Renal cortical epithelial cell (primary cell): ENCODE measurements around the gene RPL41. TPM values are rescaled to one million over a fixed set of nuclear protein-coding genes. Genes with fewer than 3 reads are reported as not detected.
"Not testable (repeated sequence)": the region's sequence is repeated elsewhere in the genome, so short reads cannot be mapped to it uniquely, and the experiment has no call there.

ENCODE experiments used
- DNase-seq: peaks from one replicate; pipeline ENCODE4 v3.0.0-alpha.2; 2011; ENCODE audit warnings: low read depth
- total RNA-seq: library from RNA; depleted of rRNA; stranded (reverse); fragments of >200 nt; gene quantifications from 2 replicates; pipeline ENCODE4 v1.2.3, GENCODE V29; 2014

RPL41 gene
- total RNA-seq, 1 donor from 2014 or later: 2,452 TPM

DNA sequence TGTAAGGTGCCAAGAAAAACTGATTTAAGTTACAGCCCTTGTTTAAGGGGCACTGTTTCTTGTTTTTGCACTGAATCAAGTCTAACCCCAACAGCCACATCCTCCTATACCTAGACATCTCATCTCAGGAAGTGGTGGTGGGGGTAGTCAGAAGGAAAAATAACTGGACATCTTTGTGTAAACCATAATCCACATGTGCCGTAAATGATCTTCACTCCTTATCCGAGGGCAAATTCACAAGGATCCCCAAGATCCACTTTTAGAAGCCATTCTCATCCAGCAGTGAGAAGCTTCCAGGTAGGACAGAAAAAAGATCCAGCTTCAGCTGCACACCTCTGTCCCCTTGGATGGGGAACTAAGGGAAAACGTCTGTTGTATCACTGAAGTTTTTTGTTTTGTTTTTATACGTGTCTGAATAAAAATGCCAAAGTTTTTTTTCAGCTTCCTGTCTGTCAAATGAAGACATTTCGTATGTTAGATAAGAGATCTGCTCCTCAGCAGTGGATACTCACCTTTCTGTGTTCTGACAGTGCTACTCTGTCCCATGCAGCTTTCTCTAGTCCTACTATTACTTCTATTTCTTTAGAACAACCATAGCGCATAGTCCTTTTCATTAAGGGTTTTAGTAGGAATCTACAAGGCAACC, 13.2 kb upstream of the RPL41 start:
- no peak for DNase-seq

DNA sequence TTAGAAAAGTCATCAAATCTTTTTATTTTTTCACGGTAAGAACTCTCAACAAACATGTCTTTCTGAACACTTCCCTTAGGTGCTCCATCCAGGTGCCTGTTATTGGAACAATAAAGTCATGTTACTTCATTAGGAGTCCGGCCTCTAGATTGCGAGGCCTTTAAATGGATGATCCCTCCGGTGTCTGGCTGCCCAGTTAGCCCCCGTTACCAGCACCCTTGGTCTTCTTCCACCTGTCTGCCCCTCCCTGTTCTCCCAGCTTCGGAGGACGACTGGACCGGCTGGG, 12.7 kb upstream of the RPL41 start:
- peak; percentile 18 for DNase-seq

DNA sequence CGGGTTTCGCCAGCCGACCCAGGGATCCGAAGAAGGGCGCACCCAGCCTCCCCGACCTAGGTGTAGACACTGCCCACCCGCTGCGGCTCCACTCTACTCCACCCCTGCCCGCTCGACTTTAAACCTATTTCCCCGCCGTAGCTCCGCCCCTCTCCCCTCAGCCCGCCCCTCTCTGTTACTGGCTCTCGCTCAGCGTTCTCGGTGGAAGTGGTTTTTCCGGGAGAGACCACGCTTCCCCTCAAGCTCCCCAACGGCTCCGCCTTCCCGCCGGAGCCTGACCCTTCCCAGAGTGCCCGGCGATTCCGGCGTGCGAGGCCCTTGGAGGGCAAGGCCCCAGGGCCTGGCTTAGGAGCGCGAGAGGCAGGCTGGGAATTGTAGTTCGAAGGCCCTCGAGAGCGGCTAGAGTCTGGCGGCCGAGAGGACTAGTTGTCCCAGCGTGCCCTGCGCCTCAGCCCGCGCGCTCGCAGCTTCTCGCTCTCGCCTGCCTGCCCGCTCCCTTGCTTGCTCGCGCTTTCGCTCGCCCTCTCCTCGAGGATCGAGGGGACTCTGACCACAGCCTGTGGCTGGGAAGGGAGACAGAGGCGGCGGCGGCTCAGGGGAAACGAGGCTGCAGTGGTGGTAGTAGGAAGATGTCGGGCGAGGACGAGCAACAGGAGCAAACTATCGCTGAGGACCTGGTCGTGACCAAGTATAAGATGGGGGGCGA, 12.2 kb upstream of the RPL41 start, which contains the start of gene PA2G4:
TSS of gene PA2G4 (plus strand) at position 451 of the 706 bp plus-strand sequence. CDS start at position 630, 179 bp downstream.
- peak; percentile 97 for DNase-seq

DNA sequence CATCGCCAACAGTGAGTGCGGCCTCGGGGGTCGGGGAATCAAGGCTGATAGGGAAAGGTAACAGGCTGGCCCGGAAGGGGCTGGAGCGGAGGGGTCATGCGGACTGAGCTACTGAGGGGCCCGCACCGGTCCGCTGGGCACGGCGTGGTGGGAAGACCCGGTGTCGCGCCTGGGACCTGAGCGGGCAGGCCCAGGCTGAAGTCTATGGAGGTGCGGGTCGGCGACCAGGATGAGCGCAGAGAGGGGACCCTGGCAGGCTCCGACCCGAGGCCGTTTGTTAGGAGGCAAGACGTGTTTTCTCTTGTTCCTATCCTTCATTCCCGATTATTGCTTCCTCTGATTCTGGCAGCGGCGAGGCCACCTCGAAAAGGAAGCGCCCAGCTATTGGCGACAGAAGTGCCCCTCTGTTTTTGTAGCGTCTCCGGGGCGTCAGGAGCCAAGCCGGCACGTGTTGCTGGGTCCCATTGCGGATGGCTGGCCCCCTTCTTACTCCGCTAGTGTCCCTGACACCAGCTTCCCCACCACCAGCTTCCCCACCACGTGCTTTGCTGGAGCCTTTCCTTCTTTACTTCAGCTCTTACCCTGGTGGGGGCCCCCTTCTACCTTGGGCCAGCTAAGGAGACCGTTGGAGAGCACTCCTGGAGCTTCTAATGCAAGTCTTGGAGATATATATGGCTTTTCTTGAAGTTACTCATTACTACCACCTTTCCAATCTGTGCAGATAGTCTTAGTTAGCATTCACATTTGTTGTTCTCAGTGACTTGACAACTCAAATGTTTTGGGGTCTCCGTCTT, 11.4 kb upstream of the RPL41 start:
- no peak for DNase-seq

DNA sequence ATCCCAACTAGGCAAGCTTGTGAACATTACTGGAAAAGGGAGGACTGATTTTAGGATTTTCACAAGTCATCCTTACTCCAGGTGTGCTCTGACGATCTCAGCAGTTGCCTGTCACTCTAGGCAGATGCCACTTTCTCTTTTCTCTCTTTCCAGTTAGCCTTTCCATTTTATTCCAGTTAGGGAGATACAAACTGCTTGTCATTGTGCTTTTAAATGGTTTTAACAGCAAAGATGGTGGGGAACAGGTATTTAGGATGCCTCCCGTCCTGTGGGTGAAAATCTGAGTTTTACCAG, 10.9 kb upstream of the RPL41 start:
- DNase-seq: no peak

DNA sequence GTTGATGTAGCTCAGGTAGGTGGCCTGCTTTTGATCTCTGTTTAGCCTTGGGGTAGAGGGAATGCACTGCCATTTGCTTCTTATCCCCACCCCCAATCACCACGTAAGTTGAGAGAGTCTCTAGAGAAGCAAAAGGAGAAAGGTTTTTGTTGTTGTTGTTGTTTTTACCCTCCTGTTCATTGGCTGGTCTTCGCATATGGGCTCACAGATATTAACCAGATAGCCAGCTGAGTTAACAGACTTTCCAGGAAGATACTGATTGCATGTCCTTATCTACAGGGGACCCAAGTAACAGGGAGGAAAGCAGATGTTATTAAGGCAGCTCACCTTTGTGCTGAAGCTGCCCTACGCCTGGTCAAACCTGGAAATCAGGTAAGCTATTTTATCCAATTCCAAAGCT, 9.2 kb upstream of the RPL41 start:
- no peak for DNase-seq

DNA sequence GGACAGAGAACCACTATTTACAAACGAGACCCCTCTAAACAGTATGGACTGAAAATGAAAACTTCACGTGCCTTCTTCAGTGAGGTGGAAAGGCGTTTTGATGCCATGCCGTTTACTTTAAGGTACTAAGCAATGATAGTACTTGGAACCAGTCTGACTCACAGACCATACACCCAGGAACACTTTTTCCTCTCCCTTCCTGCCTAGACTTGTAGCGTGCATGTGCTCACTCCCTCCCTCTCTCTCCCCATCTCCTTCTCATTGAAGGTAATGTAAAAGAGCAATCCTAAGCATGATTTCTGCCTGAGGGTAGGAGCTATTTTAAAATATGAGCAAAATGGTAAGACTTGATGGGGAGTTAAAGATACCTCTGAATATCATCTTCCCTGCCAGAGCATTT, 5.9 kb upstream of the RPL41 start:
- no peak for DNase-seq

DNA sequence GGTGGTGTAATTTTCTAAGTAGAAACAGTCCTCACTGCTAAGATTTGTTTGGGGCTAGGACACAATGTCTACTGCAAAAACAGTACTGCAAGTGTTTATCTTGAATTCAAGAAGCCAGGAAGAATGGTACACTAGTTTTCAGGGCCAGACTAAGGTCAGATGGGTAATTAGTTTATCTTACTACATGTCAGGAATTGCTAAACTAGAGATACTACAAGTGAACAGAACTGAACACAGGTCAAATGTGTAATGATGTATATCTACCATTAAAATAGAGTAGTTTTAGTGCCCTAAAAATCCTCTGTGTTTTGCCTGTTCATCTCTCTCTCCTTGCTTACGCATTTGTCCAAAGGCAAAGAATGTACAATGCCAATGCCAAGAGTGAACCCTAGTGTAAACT, 2.3 kb upstream of the RPL41 start:
- DNase-seq: no peak

DNA sequence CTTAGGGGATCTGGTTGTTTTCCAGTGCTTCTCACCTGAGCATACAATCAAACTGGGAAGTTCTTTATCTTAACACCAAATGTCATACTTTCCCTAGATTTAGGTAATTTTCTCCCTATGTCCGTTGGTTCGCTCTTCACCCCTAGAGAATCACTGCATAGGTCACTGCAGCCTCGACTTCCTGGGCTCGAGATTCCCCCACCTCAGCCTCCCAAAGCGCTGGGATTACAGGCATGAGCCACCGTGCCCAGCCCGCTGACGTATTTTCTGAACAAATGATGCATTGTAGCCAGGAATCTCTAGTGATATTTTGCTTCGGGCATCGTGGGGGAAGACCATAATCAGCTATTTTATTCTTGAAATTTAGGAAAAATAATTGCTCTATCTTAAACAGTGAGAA, 1.1 kb upstream of the RPL41 start:
- DNase-seq: no peak

DNA sequence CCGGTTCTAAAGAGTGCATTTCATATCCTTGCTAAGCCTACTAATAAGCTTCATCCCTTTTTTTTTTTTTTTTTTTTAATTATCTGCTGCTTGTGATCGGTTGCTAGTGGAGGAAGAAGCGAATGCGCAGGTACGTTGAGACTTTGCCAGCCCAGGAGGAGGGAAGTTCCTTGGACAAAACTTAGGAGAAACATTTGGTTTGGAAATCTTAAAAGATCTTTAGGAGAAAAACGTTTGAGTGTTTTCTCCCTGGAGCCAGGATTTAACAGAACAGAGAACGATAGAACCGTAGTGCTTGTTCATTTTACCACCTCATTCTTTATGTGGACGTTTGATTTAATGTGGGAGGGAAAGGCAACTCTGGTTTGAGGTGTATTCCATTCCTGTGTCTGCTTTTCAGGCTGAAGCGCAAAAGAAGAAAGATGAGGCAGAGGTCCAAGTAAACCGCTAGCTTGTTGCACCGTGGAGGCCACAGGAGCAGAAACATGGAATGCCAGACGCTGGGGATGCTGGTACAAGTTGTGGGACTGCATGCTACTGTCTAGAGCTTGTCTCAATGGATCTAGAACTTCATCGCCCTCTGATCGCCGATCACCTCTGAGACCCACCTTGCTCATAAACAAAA, 761 bp downstream of the RPL41 start:
- DNase-seq: not testable (repeated sequence)

DNA sequence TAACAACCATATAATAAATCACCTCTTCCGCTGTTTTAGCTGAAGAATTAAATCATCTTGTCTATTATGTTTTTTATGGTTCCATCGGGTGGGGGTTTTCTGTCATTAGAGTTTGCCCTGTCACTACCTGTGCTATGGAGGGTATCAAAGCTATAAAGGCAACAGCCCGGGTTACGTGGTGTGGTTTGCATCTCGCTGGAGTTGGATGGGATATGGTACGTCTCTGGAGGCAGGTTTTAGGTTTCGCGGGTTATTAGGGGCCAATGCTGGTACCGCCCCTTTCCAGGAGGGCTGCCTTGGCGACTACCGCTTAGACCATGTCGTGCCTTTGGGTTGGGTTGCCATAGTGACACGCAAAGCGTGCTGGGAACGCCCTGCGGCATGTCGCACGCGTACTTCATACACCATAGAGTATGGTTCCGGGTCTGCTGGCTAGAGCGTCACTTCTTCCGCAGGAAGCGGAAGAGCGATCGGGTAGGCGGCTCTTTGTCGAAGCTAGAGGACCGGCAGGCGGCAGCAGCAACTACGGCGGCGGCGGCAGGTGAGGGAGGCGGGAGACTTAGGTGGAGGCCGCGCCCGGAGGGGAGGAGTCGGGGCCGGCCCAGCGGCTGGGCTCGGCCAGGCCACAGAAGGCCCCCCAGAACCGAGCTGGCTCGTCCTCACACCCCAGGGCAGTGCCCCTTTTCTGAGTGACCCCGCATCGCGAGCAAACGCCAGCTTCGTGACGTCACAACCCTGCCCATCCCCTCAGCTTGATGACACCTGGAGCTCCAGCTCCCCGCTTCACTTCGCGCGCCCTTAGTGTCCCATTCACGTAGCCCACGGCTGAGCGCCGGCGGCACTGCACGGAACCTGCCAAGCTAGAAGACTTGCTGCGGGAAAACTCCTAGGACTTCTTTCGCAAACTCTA, 1.6 kb downstream of the RPL41 start, which contains the start of gene ZC3H10:
TSS of gene ZC3H10 (plus strand) at position 489 of the 910 bp plus-strand sequence. CDS start 2,297 bp downstream, outside the sequence.
- peak; percentile 98 for DNase-seq

DNA sequence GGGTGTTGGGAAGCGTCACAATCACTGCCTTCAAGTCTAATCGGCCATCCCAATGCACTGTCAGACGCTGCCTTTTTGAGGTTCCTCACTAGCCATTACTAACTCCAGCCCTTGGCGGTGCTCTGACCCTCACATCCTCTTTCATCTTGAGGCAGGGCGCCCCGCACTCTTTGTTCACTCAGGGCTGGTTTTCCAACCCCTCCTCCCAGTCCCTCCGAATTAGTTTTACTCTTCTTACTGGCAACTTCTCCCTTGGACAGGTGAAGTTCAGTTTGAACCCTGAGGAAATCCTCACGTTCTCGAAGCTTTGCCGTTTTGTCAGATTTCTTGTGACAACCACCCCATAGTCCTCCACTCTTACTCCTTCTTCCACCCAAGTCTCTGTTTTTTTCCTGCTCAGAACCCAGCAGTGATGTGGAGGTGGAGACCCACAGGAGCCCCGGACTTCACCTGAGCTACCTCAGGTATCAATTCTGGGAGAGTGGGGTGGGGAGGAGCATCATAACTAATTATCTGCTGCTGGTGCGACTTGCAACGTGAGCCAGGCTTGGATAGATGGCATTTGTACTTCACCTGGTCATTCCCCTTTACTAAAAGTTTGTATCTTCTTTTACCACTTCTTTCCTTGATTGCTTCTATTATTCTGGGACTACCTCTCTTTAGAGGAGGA, 2.4 kb downstream of the RPL41 start:
- DNase-seq: no peak

DNA sequence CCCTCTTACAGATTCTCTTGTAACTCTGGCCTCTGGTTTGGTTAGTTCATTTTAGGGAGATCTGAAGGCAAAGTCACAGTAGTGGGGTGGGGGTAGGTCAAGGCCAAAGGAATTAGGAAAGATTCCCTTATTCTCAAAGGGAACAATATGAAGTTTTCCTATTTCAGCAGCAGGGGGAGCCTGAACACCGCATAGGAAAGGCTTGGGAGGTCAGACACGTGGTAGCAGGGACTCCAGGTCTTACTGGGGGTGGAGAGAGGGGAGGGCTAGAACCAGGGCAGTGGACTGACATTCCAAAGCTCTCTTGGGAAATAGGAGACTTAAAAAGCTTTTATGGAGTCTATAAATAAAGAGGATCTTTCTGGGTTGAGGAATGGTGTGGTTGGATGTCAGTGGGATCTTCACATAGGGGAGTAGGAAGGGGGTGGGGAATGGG, 2.9 kb downstream of the RPL41 start:
- DNase-seq: peak; percentile 92

DNA sequence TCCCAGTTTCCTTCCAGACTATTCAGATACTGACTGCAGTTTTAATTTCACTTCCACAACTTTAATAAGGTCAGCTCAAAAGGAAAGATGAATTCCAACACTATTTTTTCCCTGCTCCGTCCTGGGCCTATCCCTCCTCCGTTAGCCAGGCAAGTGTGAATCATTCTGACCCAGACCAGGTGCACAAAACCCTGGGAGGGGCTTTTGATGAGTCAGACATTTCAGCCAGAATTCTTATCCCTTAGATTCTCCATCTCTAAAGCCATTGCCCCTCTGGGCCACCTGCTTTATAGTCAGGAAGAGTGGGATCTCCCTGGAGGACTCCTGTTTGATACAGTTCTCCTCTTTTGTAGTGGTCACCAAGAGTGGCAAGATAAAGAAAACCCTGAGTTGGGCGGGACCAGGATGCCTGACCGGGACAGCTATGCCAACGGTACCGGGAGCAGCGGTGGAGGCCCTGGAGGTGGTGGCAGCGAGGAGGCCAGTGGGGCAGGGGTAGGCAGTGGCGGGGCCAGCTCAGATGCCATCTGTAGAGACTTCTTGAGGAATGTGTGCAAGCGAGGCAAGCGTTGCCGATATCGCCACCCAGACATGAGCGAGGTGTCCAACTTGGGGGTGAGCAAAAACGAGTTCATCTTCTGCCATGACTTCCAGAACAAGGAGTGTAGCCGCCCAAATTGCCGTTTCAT, 3.9 kb downstream of the RPL41 start:
- peak; percentile 51 for DNase-seq

DNA sequence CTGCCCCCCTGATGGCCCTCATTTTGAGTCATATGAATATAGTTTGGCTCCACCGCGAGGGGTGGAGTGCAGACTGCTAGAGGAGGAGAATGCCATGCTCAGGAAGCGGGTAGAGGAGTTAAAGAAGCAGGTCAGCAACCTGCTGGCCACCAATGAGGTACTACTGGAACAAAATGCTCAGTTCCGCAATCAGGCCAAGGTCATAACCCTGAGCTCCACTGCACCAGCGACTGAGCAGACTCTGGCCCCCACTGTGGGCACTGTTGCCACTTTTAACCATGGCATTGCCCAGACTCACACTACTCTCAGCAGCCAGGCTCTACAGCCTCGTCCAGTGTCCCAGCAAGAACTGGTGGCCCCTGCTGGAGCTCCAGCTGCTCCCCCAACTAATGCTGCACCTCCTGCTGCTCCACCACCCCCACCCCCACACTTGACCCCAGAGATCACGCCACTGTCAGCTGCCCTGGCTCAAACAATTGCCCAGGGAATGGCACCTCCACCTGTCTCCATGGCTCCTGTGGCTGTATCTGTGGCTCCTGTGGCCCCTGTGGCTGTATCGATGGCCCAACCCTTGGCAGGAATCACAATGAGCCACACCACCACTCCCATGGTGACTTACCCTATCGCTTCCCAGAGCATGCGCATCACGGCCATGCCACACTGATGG, 4.9 kb downstream of the RPL41 start:
- no peak for DNase-seq

DNA sequence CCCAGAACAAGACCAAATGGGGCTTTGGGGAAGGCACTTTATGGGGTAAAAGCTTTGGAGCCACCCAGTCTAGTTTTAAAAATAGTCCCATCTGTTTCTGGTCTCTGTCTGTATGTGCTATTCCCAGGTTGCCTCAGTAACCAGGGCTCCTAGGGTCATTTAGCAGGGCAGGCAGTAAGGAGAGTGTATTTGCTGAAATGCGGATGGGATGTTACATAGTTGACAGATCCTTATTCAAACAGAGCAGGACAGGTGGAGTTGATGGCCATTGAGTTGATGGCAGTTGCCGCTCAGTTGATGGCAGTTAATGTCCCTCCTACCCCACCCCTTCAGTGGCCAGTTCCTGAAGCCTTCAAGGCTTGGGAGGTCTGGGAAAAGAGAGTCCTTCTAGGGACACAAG, 6.2 kb downstream of the RPL41 start:
- DNase-seq: no peak

DNA sequence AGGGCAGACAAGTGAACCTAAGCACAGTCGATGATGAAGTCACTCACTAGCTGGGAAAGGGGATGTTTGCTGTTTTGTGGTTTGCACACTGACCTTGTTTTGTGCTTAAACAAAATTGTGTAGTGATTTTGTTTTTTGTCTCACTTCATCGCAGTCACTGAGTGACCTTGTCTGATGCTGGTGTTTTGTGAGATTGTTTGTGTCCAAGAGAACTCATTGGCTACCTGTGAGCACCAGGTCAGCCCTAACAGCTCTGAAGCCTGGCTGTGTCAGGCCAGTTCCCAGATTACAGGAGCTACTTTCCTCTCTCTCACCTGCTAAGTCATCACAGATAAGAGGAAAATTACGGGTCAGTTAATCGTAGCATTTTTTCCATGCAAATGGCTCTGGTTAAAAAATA, 7.7 kb downstream of the RPL41 start:
- DNase-seq: no peak

DNA sequence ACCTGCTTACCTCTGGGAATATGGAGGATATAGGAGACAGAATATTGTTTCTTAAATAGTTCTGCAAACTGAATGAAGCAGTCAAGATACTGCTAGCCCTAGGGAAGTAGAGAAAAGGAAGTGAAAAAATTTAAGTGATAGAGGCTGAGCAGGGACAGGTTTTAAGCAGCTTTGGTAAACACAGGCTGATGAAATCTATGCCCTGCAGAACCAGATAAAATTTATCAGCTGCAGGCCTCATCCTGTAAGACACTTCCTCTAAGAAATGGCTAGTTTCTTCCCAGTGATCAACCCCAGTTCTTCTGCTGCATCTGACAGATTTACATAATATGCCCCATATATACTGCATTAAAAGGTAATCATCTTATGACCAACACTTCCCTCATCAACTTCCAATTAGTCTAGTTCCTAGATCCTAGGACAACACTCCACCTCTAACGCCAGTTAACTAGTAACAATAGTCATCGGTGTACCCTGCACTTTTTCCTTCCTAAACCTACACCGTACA, 10.4 kb downstream of the RPL41 start:
- no peak for DNase-seq

DNA sequence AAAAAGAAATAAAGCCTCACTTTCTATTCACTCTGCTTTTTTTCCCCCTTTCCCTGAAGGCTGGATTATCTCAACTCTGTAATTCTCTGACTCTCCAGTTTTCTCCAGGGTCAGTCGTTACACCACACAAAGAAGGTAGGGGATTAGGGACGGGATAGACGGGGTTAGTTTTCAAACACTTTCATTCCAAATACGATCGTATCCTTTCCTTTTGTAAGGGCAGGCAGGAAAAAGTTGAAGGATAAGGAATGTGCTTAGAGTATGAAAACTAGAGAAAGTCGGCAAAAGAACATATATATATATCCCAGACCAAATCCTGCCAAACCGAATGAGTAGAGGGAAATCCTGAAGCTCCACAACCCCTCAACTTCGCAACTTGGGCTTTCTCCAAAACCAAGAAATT, 11.1 kb downstream of the RPL41 start:
- no peak for DNase-seq
